HCT116 (cell line): ENCODE measurements around the gene KLHL18. TPM values are rescaled to one million over a fixed set of nuclear protein-coding genes. Genes with fewer than 3 reads are reported as not detected.

ENCODE experiments used
- ATAC-seq: fragments of 200-7000 bp; cut with Tn5 transposase; 2 replicates; pipeline ENCODE4 v1.9.1; 2020; ENCODE audit warnings: mild to moderate bottlenecking, moderate library complexity
- BruUV-seq: library from RNA; stranded (reverse); fragments of 400-500 nt; replicated peaks from 2 replicates; lab custom pipeline; 2021; lab: Mats Ljungman, UMichigan
- CTCF ChIA-PET: fragments of 300-600 bp; sonication (Branson Sonifier 250); formaldehyde crosslinking; loops from one replicate; lab custom pipeline; 2021; ENCODE audit warnings: antibody characterized with exemption; lab: Charles Lee
- POLR2A ChIA-PET: fragments of 300-600, 350-600 bp; sonication (Branson Sonifier 250); formaldehyde crosslinking; loops from one replicate; lab custom pipeline; 2021; ENCODE audit warnings: antibody characterized with exemption; lab: Charles Lee
- RAD21 ChIA-PET, 2 experiments: fragments of 300-600 bp; sonication (Branson Sonifier 250); formaldehyde crosslinking; loops; one replicate each; lab custom pipeline; 2023; ENCODE audit warnings: low total read pairs in 2 of 2; ENCODE audit not compliant: uncharacterized antibody in 2 of 2, unreplicated experiment in 2 of 2, low non-redundant PET in 1 of 2; lab: Charles Lee
- DNase-seq: peaks from one replicate; pipeline ENCODE4 v3.0.0-alpha.2; 2010; ENCODE audit warnings: low read depth, low spot score
- H2AFZ ChIP-seq: fragments of 200-600 bp; shearing (Covaris generic), sonication (generic); 2 replicates; pipeline ENCODE4 v1.6.1; 2017; ENCODE audit warnings: low read depth, mixed run types, mixed read lengths, antibody characterized with exemption, low read length; ENCODE audit not compliant: poor library complexity, severe bottlenecking
- H3K27ac ChIP-seq: 2 replicates; pipeline ENCODE4 v1.5.1; 2012; ENCODE audit warnings: low read depth, low read length
- H3K27me3 ChIP-seq: fragments of 200-600 bp; sonication (generic); 2 replicates; pipeline ENCODE4 v1.6.1; 2016; ENCODE audit warnings: mixed run types, low read length, mixed read lengths; ENCODE audit not compliant: insufficient read depth
- H3K36me3 ChIP-seq, 2 experiments: fragments of 200-500 bp in 1 of 2; fragments of 200-600 bp in 1 of 2; sonication (Bioruptor generic) in 1 of 2; sonication (generic) in 1 of 2; 2 replicates each; pipeline versions ENCODE4 v1.5.1 to v1.6.1; 2014 to 2016; ENCODE audit warnings: low read length in 2 of 2, inconsistent platforms in 1 of 2, mixed read lengths in 1 of 2, mixed run types in 1 of 2; ENCODE audit not compliant: insufficient read depth in 2 of 2, control insufficient read depth in 1 of 2
- H3K4me1 ChIP-seq, 2 experiments: fragments of 200-600 bp in 1 of 2; sonication (generic) in 1 of 2; 2 replicates each; pipeline versions ENCODE4 v1.5.1 to v1.6.1; 2012 to 2017; ENCODE audit warnings: low read length in 2 of 2, inconsistent platforms in 1 of 2, mild to moderate bottlenecking in 1 of 2, mixed read lengths in 1 of 2, mixed run types in 1 of 2, moderate library complexity in 1 of 2; ENCODE audit not compliant: insufficient read depth in 2 of 2, control insufficient read depth in 1 of 2
- H3K4me2 ChIP-seq: fragments of 200-600 bp; sonication (generic); 2 replicates; pipeline ENCODE4 v1.6.1; 2017; ENCODE audit warnings: mixed run types, low read length, mixed read lengths
- H3K4me3 ChIP-seq, 2 experiments: fragments of 200-600 bp in 1 of 2; sonication (generic) in 1 of 2; replicated peaks in 1 of 2; 2 replicates each; pipeline ENCODE4 v1.5.1; 2011 to 2016; ENCODE audit warnings: low read length in 2 of 2, control low read depth in 1 of 2, low read depth in 1 of 2, mild to moderate bottlenecking in 1 of 2, mixed read lengths in 1 of 2, mixed run types in 1 of 2
- H3K79me2 ChIP-seq: fragments of 200-600 bp; sonication (generic); 2 replicates; pipeline ENCODE4 v1.6.1; 2017; ENCODE audit warnings: mild to moderate bottlenecking, mixed run types, low read length, moderate library complexity, mixed read lengths; ENCODE audit not compliant: insufficient read depth
- H3K9ac ChIP-seq: fragments of 200-600 bp; sonication (generic); 2 replicates; pipeline ENCODE4 v1.6.1; 2016; ENCODE audit warnings: low read length, mixed read lengths
- H3K9me2 ChIP-seq: fragments of 200-600 bp; sonication (generic), shearing (Covaris generic); 2 replicates; pipeline ENCODE4 v1.6.1; 2017; ENCODE audit warnings: mixed run types, mild to moderate bottlenecking, moderate library complexity; ENCODE audit not compliant: insufficient read depth
- H3K9me3 ChIP-seq, 2 experiments: fragments of 200-500 bp in 1 of 2; fragments of 200-600 bp in 1 of 2; sonication (Bioruptor generic) in 1 of 2; sonication (generic) in 1 of 2; 2 replicates each; pipeline ENCODE4 v1.6.1; 2014 to 2017; ENCODE audit warnings: low read length in 2 of 2, mixed read lengths in 2 of 2, inconsistent platforms in 1 of 2, low read depth in 1 of 2, mild to moderate bottlenecking in 1 of 2, mixed run types in 1 of 2, moderate library complexity in 1 of 2; ENCODE audit not compliant: control insufficient read depth in 1 of 2, insufficient read depth in 1 of 2
- H4K20me1 ChIP-seq: fragments of 200-600 bp; sonication (generic), shearing (Covaris generic); 2 replicates; pipeline ENCODE4 v1.6.1; 2017; ENCODE audit warnings: mixed run types, mild to moderate bottlenecking, moderate library complexity; ENCODE audit not compliant: insufficient read depth
- CEBPB ChIP-seq: IDR thresholded peaks from 2 replicates; pipeline ENCODE4 v1.6.1; 2012; ENCODE audit warnings: low read depth
- ELF1 ChIP-seq: IDR thresholded peaks from 2 replicates; pipeline ENCODE4 v1.6.1; 2012; ENCODE audit warnings: low read depth, borderline replicate concordance
- EZH2 ChIP-seq: fragments of 200-600 bp; sonication (generic); IDR thresholded peaks from 2 replicates; pipeline ENCODE4 v1.6.1; 2017; ENCODE audit warnings: antibody characterized with exemption, mixed run types
- EZH2phosphoT487 ChIP-seq: fragments of 200-600 bp; IDR thresholded peaks from 2 replicates; pipeline ENCODE4 v1.6.1; 2018; ENCODE audit warnings: antibody characterized with exemption, borderline replicate concordance
- JUND ChIP-seq: IDR thresholded peaks from 2 replicates; pipeline ENCODE4 v1.6.1; 2012
- POLR2A ChIP-seq: IDR thresholded peaks from 2 replicates; pipeline ENCODE4 v1.7.0; 2011; ENCODE audit warnings: borderline replicate concordance; ENCODE audit not compliant: insufficient read depth, insufficient read length; ENCODE audit errors: extremely low read depth
- POLR2AphosphoS5 ChIP-seq: IDR thresholded peaks from 2 replicates; pipeline ENCODE4 v1.6.1; 2011; ENCODE audit warnings: mild to moderate bottlenecking, low read depth, low read length, moderate library complexity
- SP1 ChIP-seq: IDR thresholded peaks from 2 replicates; pipeline ENCODE4 v1.6.1; 2012; ENCODE audit warnings: low read depth
- TCF7L2 ChIP-seq: IDR thresholded peaks from 2 replicates; pipeline ENCODE4 v1.7.0; 2011; ENCODE audit warnings: borderline replicate concordance, inconsistent platforms; ENCODE audit not compliant: insufficient read depth, insufficient read length; ENCODE audit errors: extremely low read depth
- YY1 ChIP-seq: IDR thresholded peaks from 2 replicates; pipeline ENCODE4 v1.6.1; 2011; ENCODE audit warnings: low read length, low read depth, moderate library complexity, mild to moderate bottlenecking; ENCODE audit not compliant: insufficient replicate concordance; ENCODE audit errors: extremely low read depth
- ZFX ChIP-seq: fragments of 450-650 bp; IDR thresholded peaks from 2 replicates; pipeline ENCODE4 v1.6.1; 2017
- intact Hi-C: fragments of 100-400 bp; cut with micrococcal nuclease; formaldehyde crosslinking; loops from 2 replicates; pipeline ENCODE4 v1.10.0; 2022
- total RNA-seq: library from RNA; stranded (reverse); gene quantifications from one replicate; pipeline ENCODE4 v1.2.1, GENCODE V29; 2021; ENCODE audit not compliant: unreplicated experiment
- TF ChIP-seq, protein P1 (sequence below): IDR thresholded peaks from 2 replicates; pipeline ENCODE4 v1.6.1; 2012
- TF ChIP-seq, protein P2 (sequence below): IDR thresholded peaks from 2 replicates; pipeline ENCODE4 v1.6.1; 2011; ENCODE audit warnings: mild to moderate bottlenecking, low read length, moderate library complexity; ENCODE audit not compliant: insufficient replicate concordance; ENCODE audit errors: extremely low read depth
- TF ChIP-seq, protein P3 (sequence below): IDR thresholded peaks from 2 replicates; pipeline ENCODE4 v1.6.1; 2012

Gene KLHL18
- total RNA-seq, 1 experiment from 2014 or later = 32.3 TPM

DNA sequence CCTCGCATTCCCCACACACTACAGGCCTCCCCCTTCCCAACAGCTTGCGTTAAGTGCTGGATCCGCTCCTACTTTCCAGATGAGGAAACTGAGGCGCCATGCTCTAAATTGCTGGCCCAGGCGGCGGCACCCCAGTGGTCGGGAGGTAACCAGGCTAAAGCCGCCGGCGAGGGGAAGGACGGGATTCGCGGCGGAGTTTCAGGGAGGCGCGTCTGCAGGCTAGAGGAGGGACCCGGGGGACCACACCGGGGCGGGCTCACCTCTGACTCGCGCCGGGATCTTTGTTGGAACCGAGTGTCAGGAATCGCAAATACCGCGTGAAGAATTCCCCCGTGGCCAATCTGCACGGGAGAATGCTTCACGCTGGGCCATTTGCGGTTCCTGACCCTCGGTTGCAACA is 73.5 kb downstream of the KLHL18 start (continued):
- no peak for TF ChIP-seq EZH2
- no peak for TF ChIP-seq TCF7L2
- TF ChIP-seq, protein P1, sequence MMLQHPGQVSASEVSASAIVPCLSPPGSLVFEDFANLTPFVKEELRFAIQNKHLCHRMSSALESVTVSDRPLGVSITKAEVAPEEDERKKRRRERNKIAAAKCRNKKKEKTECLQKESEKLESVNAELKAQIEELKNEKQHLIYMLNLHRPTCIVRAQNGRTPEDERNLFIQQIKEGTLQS = no peak
- TF ChIP-seq POLR2AphosphoS5 = no peak
- TF ChIP-seq YY1 = no peak
- TF ChIP-seq SP1 = no peak
- TF ChIP-seq JUND = no peak
- no peak for TF ChIP-seq ELF1
- TF ChIP-seq POLR2A = no peak

DNA sequence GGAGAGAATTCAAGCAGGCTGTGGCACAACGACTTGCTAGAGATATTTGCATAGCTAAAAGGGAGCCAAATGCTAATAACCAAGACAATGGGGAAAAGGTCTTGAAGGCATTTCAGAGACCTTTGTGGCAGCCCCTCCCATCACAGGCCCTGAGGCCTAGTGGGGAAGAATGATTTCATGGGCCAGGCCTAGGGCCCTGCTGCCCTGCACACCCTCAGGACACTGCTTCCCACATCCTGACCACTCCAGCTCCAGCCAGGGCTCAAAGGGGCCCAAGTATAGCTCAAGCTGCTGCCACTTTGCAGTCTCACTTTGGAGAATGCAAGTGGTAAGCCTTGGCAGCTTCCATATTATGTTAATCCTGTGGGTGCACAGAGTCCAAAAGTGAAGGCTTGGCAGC is 76.6 kb downstream of the KLHL18 start:
- H2AFZ ChIP-seq = no peak overlapping the region
- no peaks in the 10 kb centered on the region for H4K20me1 ChIP-seq
- no peak for TF ChIP-seq CEBPB
- TF ChIP-seq YY1 = no peak
- TF ChIP-seq, protein P2, sequence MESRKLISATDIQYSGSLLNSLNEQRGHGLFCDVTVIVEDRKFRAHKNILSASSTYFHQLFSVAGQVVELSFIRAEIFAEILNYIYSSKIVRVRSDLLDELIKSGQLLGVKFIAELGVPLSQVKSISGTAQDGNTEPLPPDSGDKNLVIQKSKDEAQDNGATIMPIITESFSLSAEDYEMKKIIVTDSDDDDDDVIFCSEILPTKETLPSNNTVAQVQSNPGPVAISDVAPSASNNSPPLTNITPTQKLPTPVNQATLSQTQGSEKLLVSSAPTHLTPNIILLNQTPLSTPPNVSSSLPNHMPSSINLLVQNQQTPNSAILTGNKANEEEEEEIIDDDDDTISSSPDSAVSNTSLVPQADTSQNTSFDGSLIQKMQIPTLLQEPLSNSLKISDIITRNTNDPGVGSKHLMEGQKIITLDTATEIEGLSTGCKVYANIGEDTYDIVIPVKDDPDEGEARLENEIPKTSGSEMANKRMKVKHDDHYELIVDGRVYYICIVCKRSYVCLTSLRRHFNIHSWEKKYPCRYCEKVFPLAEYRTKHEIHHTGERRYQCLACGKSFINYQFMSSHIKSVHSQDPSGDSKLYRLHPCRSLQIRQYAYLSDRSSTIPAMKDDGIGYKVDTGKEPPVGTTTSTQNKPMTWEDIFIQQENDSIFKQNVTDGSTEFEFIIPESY = no peak
- no peak for TF ChIP-seq POLR2A
- no peak for TF ChIP-seq ZFX
- TF ChIP-seq, protein P3, sequence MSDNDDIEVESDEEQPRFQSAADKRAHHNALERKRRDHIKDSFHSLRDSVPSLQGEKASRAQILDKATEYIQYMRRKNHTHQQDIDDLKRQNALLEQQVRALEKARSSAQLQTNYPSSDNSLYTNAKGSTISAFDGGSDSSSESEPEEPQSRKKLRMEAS = no peak
- TF ChIP-seq EZH2phosphoT487 = no peak
- TF ChIP-seq POLR2AphosphoS5 = no peak
- TF ChIP-seq, all 23 proteins: peak for 0
- no TSS peak for BruUV-seq
- no peaks in the 10 kb centered on the region for H3K27me3 ChIP-seq
- no peak overlapping the region for H3K27ac ChIP-seq
- H3K9me3 ChIP-seq = peaks cover 5 to 15% of the 10 kb centered on the region in 2 experiments; a peak in 3 of 4 replicates
- ATAC-seq (no peak), DNase-seq (no peak)
- no peaks in the 10 kb centered on the region for H3K79me2 ChIP-seq
- H3K4me3 ChIP-seq = no peak overlapping the region
- ChIA-PET POLR2A (no interaction called here), RAD21 (no interaction called here), CTCF (no interaction called here)
- H3K9ac ChIP-seq = no peak overlapping the region
- intact Hi-C loops = no loop called here
- H3K4me2 ChIP-seq = no peak overlapping the region
- H3K4me1 ChIP-seq = peaks cover 0 to 18% of the 10 kb centered on the region in 2 experiments; a peak in 2 of 4 replicates
- H3K36me3 ChIP-seq = no peaks in the 10 kb centered on the region
- no peaks in the 10 kb centered on the region for H3K9me2 ChIP-seq
